Panc1 (cell line): Measurements from ENCODE around the gene FES.

ENCODE experiments used
- CTCF ChIP-seq: fragments of 450-650 bp; IDR thresholded peaks from 2 replicates; pipeline ENCODE4 v1.5.1; 2017; ENCODE audit warnings: mild to moderate bottlenecking
- POLR2AphosphoS5 ChIP-seq: IDR thresholded peaks from 2 replicates; pipeline ENCODE4 v1.6.1; 2012; ENCODE audit warnings: mild to moderate bottlenecking, low read depth, low read length, moderate library complexity
- REST ChIP-seq, 2 experiments: IDR thresholded peaks; 2 replicates each; pipeline ENCODE4 v1.6.1; 2011 to 2012; ENCODE audit warnings: low read depth in 2 of 2, control low read depth in 1 of 2, low read length in 1 of 2, mild to moderate bottlenecking in 1 of 2, moderate library complexity in 1 of 2; ENCODE audit not compliant: insufficient read depth in 1 of 2
- SIN3A ChIP-seq: IDR thresholded peaks from 2 replicates; pipeline ENCODE4 v1.6.1; 2012; ENCODE audit warnings: low read depth, mild to moderate bottlenecking, low read length, moderate library complexity, borderline replicate concordance; ENCODE audit not compliant: insufficient read depth
- TCF7L2 ChIP-seq: IDR thresholded peaks from 2 replicates; pipeline ENCODE4 v1.6.1; 2011; ENCODE audit warnings: mild to moderate bottlenecking, low read depth, low read length, inconsistent platforms

GRCh38 chr15:90855139-90855538 lies 29.2 kb upstream of the FES start:
- TF ChIP-seq POLR2AphosphoS5 (no peak), REST (IDR thresholded peaks at IDR 0.05; ENCODE audit: insufficient read depth in 1 of 2, low read depth in 2 of 2, low read length in 1 of 2) (no peak), CTCF (no peak), TCF7L2 (no peak), SIN3A (no peak)
